T-helper 1 cell treated with Interleukin-12 subunit alpha and Interleukin-12 subunit beta and Interleukin-4 antibody, amounts not matched to agents 30 μg/mL and 1 μg/mL, for 36 hours (primary cell): ENCODE data around the gene PRR5.

ENCODE experiments used
- H3K27ac Mint-ChIP-seq: one replicate; pipeline ENCODE4 v1.8.0; 2021; ENCODE audit warnings: mild to moderate bottlenecking, mixed read lengths
- H3K27me3 Mint-ChIP-seq: one replicate; pipeline ENCODE4 v1.8.0; 2021; ENCODE audit warnings: low read depth, mixed read lengths
- H3K36me3 Mint-ChIP-seq: one replicate; pipeline ENCODE4 v1.8.0; 2021; ENCODE audit warnings: low read depth, mixed read lengths
- H3K4me1 Mint-ChIP-seq: one replicate; pipeline ENCODE4 v1.8.0; 2021; ENCODE audit warnings: low read depth, mixed read lengths
- H3K4me3 Mint-ChIP-seq: one replicate; pipeline ENCODE4 v1.8.0; 2021; ENCODE audit warnings: mild to moderate bottlenecking, moderate library complexity, mixed read lengths
- H3K9me3 Mint-ChIP-seq: one replicate; pipeline ENCODE4 v1.8.0; 2021; ENCODE audit warnings: mixed read lengths

Gene PRR5

DNA sequence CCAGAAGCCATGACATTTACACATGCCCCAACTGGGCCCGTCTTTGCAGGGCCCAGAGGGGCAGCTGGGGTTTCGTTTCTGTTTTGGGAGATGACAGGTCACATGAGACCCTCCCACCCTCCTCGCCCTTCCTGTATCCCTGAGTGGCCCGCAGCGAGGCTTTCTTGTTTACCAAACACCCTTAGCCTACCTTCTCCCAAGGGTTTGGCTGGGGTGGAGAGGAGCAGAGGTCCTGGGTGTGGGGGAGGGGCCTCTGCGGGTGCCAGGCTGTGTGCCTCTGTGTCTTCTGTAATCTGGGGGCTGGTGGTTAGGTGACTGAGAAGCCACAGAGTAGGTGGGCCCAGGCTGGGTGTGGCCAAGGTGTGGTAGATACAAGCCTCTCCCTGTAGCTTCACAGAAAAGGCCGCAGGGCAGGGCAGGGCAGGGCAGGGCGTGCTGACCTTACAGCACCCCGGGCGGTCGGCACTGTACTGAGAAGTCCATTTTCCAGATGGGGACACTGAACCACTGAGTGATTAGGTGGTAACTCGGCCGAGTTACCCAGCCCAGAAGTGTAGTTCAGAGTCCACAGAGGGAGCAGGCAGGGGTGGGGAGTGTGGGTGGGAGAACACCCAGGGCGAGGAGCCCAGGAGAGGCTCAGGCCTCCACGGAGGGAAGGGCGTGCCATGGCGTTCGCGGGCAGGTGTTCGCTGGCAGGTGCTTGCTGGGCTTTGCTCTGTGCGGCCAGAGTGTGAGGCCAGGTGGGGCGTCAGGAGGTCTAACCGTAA, 8.7 kb downstream of the PRR5 start:
- Mint-ChIP-seq H3K27me3 (no peaks in the 10 kb centered on the region), H3K4me3 (no peak overlapping the region), H3K9me3 (no peaks in the 10 kb centered on the region), H3K36me3 (no peaks in the 10 kb centered on the region), H3K4me1 (no peaks in the 10 kb centered on the region), H3K27ac (no peak overlapping the region)

DNA sequence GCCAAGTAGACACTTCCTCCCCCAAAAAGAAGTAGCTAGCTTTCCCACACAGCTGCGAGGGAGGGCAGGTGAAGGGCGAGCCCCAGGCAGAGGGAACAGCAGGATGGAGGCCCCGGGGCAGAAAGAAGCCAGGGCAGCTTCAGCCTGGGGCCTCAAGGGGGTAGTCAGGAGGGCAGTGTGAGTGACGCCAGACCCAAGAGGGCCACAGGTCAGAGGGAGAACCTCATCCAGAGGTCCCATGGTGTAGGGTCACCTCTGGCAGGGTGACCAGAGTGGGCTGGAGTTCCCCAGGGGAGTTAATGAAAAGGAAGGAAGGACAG, 9.2 kb downstream of the PRR5 start:
- Mint-ChIP-seq H3K4me3 (no peak overlapping the region), H3K27ac (no peak overlapping the region)

DNA sequence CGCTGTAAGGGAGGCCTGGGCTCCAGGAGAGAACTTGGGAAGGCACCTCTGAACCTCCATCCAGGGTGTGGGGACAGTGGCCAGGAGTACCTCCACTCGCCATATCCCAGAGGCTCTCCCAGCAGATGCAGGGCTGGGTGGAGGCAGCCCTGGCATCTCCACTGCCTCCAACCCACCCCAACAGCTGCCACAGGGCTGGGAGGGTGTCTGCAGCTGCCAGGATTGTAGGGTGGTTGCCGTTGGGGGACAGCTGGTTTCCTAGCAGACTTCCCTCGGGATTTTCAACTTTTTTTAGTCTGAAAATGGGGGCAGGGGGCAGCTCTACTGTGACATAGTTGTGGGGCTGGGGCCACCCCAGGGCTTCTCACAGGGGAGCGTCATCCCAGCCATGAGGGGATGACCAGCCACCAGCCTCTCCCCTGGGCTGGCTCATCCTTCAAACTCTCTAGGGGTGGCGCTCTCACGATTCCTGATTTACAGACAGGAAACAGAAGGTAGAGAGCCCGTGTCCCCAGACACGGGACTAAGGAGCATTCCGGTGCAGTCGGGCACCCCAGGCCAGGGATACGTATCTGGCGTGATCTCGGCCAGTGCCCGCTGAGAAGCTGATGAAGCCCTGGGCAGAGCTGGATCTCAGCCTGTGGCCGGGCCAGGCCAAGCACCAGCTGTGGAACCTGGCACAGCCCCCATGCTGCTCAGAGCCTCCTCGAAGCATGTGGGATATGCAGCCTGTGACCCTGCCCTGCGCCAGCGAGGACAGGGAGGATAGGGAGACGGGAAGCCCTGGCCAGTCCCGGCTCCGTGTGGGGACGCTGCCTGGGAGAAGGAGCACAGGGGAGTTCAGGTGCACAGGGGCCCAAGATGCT, 9.9 kb downstream of the PRR5 start:
- no peak overlapping the region for H3K4me3 Mint-ChIP-seq
- no peaks in the 10 kb centered on the region for H3K9me3 Mint-ChIP-seq
- H3K4me1 Mint-ChIP-seq, result no peaks in the 10 kb centered on the region
- no peaks in the 10 kb centered on the region for H3K36me3 Mint-ChIP-seq
- no peaks in the 10 kb centered on the region for H3K27me3 Mint-ChIP-seq
- H3K27ac Mint-ChIP-seq, result no peak overlapping the region

More for the DNA sequence above, 9.2 kb downstream of the PRR5 start:
- no peaks in the 10 kb centered on the region for H3K4me1 Mint-ChIP-seq
- no peaks in the 10 kb centered on the region for H3K9me3 Mint-ChIP-seq
- no peaks in the 10 kb centered on the region for H3K27me3 Mint-ChIP-seq
- H3K36me3 Mint-ChIP-seq, result no peaks in the 10 kb centered on the region

- H3K4me3 Mint-ChIP-seq, result no peak overlapping the region
- H3K9me3 Mint-ChIP-seq, result no peaks in the 10 kb centered on the region
- H3K27me3 Mint-ChIP-seq, result no peaks in the 10 kb centered on the region
- H3K36me3 Mint-ChIP-seq, result no peaks in the 10 kb centered on the region
- no peak overlapping the region for H3K27ac Mint-ChIP-seq
- no peaks in the 10 kb centered on the region for H3K4me1 Mint-ChIP-seq
These were observed 11.0 kb downstream of the PRR5 start for GRCh38 chr22:44712962-44713361.

DNA sequence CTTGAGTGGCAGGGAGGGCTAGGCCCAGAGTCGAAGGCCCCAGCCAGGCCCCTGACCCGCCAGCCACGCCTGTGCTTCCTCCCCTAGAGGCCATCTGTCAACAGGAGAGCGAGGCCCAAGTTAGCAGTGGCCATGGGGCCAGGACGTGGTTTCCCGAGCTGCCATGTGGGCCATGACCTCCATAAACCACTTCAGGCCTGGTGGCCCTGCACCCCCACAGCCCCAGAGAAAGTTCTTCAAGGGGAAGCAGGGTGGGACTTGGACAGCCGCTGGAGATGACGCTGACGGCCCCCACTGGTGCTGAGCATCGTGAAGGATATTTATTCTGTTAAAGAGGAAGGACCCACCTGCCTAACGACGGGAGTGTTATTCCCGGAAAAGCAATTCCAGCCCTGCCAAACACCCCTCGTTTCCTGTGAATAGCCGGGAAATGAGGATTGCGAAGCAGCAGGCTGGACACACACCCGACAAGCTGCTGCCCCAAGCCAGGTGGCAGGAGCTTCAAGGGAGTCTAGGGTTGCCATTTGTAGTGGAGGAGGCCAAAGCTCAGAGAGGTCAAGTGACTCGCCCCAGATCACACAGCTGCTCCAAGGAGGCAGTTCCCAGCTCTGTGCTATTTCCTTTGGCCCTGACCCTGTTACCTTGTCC, 12.8 kb downstream of the PRR5 start:
- H3K27ac Mint-ChIP-seq, result no peak overlapping the region
- no peaks in the 10 kb centered on the region for H3K27me3 Mint-ChIP-seq
- H3K4me1 Mint-ChIP-seq, result peaks cover 6% of the 10 kb centered on the region
- H3K36me3 Mint-ChIP-seq, result no peaks in the 10 kb centered on the region
- no peaks in the 10 kb centered on the region for H3K9me3 Mint-ChIP-seq
- no peak overlapping the region for H3K4me3 Mint-ChIP-seq

DNA sequence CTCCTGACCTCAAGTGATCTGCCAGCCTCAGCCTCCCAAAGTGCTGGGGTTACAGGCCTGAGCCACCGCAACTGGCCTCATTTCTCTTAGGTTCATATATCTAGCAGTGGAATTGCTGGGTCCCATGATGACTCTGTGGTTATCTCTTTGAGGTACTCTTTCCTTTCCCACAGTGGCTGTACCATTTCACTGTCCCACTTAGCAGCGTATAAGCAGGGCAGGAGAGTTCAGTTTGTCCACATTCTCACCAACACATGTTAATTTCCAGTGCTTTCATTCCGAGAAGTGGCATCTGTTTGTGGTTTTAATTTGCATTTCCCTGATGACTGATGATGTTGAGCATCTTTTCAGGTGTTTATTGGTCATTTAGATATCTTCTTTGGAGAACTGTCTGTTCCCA, 16.4 kb downstream of the PRR5 start:
- no peak overlapping the region for H3K27ac Mint-ChIP-seq
- H3K4me1 Mint-ChIP-seq, result peaks cover 6% of the 10 kb centered on the region
- H3K36me3 Mint-ChIP-seq, result no peaks in the 10 kb centered on the region
- no peaks in the 10 kb centered on the region for H3K9me3 Mint-ChIP-seq
- no peak overlapping the region for H3K4me3 Mint-ChIP-seq
- H3K27me3 Mint-ChIP-seq, result no peaks in the 10 kb centered on the region

- H3K4me3 Mint-ChIP-seq, result no peak overlapping the region
- H3K27ac Mint-ChIP-seq, result no peak overlapping the region
- H3K27me3 Mint-ChIP-seq, result no peaks in the 10 kb centered on the region
- peaks cover 6% of the 10 kb centered on the region for H3K4me1 Mint-ChIP-seq
- H3K9me3 Mint-ChIP-seq, result no peaks in the 10 kb centered on the region
- H3K36me3 Mint-ChIP-seq, result no peaks in the 10 kb centered on the region
These were observed 17.8 kb downstream of the PRR5 start for GRCh38 chr22:44719586-44720368.

GRCh38 chr22:44721213-44721612, 19.2 kb downstream of the PRR5 start:
- Mint-ChIP-seq H3K9me3 (no peaks in the 10 kb centered on the region), H3K27ac (no peak overlapping the region), H3K4me3 (no peak overlapping the region), H3K27me3 (no peaks in the 10 kb centered on the region), H3K36me3 (no peaks in the 10 kb centered on the region), H3K4me1 (peaks cover 6% of the 10 kb centered on the region)

DNA sequence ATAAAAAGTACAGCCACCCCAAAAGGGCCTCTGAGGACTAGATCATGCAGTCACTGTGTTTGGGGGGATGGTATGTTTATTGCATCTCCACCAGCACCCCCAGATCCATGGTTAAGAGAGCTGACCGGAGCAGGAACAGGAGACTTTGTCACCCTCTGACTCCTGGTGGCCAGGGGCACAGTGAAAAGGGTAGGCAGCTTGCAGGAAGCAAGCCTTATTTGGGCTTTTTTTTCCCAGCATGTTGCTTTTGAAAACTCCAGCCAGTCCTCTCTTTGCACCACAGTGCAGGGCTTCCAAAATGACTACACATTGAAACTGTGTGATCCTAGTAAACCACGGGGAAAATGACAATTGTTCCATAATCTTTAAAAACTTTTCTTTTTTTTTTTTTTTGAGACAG, 20.6 kb downstream of the PRR5 start:
- Mint-ChIP-seq H3K4me1 (peaks cover 6% of the 10 kb centered on the region), H3K4me3 (no peak overlapping the region), H3K36me3 (no peaks in the 10 kb centered on the region), H3K9me3 (no peaks in the 10 kb centered on the region), H3K27me3 (no peaks in the 10 kb centered on the region), H3K27ac (no peak overlapping the region)

DNA sequence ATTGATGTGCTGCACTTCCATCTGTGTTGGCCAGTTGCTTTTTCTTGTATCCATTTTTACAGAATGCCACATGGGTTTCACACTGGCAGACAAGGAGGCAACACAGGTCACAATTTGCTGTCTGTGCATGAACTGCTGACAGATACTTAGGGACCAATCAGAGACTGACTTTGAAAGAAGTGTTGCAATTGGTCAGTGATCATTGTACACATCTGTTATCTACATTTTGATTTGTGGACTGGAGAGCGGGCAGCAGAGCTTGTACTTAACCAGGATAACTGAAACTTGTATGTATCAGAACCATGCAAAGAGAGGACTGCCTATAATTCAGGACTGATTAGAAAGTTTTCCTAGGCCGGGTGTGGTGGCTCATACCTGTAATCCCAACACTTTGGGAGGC, 21.8 kb downstream of the PRR5 start:
- Mint-ChIP-seq H3K4me3 (no peak overlapping the region), H3K4me1 (peaks cover 1% of the 10 kb centered on the region), H3K36me3 (no peaks in the 10 kb centered on the region), H3K27me3 (no peaks in the 10 kb centered on the region), H3K27ac (no peak overlapping the region), H3K9me3 (no peaks in the 10 kb centered on the region)

DNA sequence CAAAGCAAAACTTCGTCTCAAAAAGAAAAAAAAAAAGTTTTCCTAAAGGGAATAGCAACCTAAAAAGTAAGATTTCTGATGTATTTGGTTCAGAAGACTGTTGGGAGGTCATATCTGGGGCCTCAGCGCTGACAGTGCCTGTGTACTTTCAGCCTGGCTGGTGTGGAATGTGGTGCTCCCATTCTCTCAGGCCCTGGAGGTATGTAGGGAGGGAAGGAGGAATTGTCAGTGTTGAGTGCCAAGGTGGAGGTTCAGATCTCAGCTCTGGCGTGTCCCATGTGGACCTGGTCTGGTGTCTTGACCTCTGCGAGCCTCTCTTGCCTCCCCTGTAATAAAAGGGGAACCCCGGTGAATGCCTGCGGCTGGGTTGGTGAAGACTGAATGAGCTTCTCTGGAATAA, 22.4 kb downstream of the PRR5 start:
- H3K4me1 Mint-ChIP-seq, result no peaks in the 10 kb centered on the region
- no peaks in the 10 kb centered on the region for H3K9me3 Mint-ChIP-seq
- no peaks in the 10 kb centered on the region for H3K36me3 Mint-ChIP-seq
- no peak overlapping the region for H3K27ac Mint-ChIP-seq
- no peak overlapping the region for H3K4me3 Mint-ChIP-seq
- H3K27me3 Mint-ChIP-seq, result no peaks in the 10 kb centered on the region

- H3K36me3 Mint-ChIP-seq, result no peaks in the 10 kb centered on the region
- no peaks in the 10 kb centered on the region for H3K4me1 Mint-ChIP-seq
- H3K27me3 Mint-ChIP-seq, result no peaks in the 10 kb centered on the region
- H3K4me3 Mint-ChIP-seq, result no peak overlapping the region
- no peaks in the 10 kb centered on the region for H3K9me3 Mint-ChIP-seq
- no peak overlapping the region for H3K27ac Mint-ChIP-seq
These were observed 22.9 kb downstream of the PRR5 start for GRCh38 chr22:44724859-44725258.

- no peak overlapping the region for H3K27ac Mint-ChIP-seq
- H3K36me3 Mint-ChIP-seq, result no peaks in the 10 kb centered on the region
- H3K9me3 Mint-ChIP-seq, result no peaks in the 10 kb centered on the region
- no peaks in the 10 kb centered on the region for H3K4me1 Mint-ChIP-seq
- no peak overlapping the region for H3K4me3 Mint-ChIP-seq
- no peaks in the 10 kb centered on the region for H3K27me3 Mint-ChIP-seq
These were observed 24.4 kb downstream of the PRR5 start for GRCh38 chr22:44726439-44726838.

DNA sequence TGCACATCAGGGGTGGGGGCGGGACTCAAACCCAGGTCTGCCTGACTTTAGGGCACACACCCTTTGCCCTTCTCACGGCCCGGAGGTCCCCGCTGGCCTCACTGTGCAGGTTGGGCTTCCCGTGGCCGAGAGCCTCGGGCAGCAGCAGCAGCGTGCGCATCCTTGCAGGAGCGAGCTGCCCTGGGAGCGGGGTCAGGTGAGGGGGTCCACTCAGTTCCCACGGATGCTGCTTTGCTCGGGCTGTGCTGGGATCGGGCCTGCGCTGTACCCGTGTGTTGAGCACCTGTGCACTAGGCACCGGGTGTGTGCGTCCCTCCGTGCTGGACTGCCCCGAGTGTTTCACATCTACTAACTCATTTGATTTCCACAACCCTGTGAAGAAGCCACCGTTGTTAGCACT, 25.1 kb downstream of the PRR5 start:
- H3K36me3 Mint-ChIP-seq, result no peaks in the 10 kb centered on the region
- H3K9me3 Mint-ChIP-seq, result no peaks in the 10 kb centered on the region
- no peak overlapping the region for H3K27ac Mint-ChIP-seq
- no peak overlapping the region for H3K4me3 Mint-ChIP-seq
- no peaks in the 10 kb centered on the region for H3K4me1 Mint-ChIP-seq
- H3K27me3 Mint-ChIP-seq, result no peaks in the 10 kb centered on the region
